ENCODE results near the gene ACBD3. TPM values are rescaled to one million over a fixed set of nuclear protein-coding genes. Genes with fewer than 3 reads are reported as not detected.

ACBD3 gene
- total RNA-seq, 1 donor, result 80.3 TPM

DNA sequence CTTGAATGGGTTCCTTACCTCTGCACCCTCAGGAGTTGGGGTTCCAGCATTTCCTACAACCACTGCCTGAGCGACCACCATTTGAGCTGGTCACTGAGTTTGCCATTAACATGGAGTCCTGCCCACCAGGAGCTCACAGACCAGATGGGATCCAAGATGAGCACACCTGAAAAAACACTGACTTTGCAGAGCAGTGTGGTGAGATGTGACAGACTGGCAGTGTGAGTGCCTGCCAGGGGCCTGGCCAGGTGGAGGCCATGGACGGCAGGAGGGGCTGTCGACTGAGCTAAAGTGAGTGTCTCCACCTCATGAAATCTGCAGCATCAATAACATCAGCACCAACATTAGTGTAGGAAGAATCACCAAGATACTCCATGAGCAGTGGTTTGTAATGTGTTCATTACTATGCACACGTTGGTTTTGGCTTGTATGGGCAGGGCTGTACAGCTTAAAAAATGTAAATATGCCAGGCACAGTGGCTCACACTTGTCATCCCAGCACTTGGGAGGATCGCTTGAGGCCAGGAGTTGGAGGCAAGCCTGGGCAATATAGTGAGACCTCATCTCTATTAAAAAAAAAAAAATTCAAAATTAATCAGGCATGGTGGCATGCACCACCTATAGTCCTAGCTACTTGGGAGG, 24.8 kb upstream of the ACBD3 start:
- H3K79me2 ChIP-seq (ENCODE audit: insufficient read depth, low read length), result no peaks in the 10 kb centered on the region
- H3K4me3 ChIP-seq (ENCODE audit: insufficient read depth, low read length), result no peak overlapping the region
- no peaks in the 10 kb centered on the region for H3K27me3 ChIP-seq (ENCODE audit: insufficient read depth, low read length)
- H3K36me3 ChIP-seq (ENCODE audit: insufficient read depth, low read length), result no peaks in the 10 kb centered on the region
- no peaks in the 10 kb centered on the region for H3K9me3 ChIP-seq (ENCODE audit: low read depth, low read length)
- no peaks in the 10 kb centered on the region for H3K4me1 ChIP-seq (ENCODE audit: insufficient read depth, low read length)
- no peak overlapping the region for H3K27ac ChIP-seq (ENCODE audit: low read depth, low read length)
- no peaks in the 10 kb centered on the region for H4K20me1 ChIP-seq (ENCODE audit: insufficient read depth, low read length)
- no peak overlapping the region for H2AFZ ChIP-seq (ENCODE audit: low read length)
- H3K4me2 ChIP-seq (ENCODE audit: insufficient read depth, low read length), result no peak overlapping the region
- TF ChIP-seq, protein P1, sequence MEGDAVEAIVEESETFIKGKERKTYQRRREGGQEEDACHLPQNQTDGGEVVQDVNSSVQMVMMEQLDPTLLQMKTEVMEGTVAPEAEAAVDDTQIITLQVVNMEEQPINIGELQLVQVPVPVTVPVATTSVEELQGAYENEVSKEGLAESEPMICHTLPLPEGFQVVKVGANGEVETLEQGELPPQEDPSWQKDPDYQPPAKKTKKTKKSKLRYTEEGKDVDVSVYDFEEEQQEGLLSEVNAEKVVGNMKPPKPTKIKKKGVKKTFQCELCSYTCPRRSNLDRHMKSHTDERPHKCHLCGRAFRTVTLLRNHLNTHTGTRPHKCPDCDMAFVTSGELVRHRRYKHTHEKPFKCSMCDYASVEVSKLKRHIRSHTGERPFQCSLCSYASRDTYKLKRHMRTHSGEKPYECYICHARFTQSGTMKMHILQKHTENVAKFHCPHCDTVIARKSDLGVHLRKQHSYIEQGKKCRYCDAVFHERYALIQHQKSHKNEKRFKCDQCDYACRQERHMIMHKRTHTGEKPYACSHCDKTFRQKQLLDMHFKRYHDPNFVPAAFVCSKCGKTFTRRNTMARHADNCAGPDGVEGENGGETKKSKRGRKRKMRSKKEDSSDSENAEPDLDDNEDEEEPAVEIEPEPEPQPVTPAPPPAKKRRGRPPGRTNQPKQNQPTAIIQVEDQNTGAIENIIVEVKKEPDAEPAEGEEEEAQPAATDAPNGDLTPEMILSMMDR (IDR thresholded peaks at IDR 0.05; ENCODE audit: extremely low read depth, low read depth, low read length), result no peak
- no peak for DNase-seq (ENCODE audit: insufficient read length, low spot score, missing footprints)

DNA sequence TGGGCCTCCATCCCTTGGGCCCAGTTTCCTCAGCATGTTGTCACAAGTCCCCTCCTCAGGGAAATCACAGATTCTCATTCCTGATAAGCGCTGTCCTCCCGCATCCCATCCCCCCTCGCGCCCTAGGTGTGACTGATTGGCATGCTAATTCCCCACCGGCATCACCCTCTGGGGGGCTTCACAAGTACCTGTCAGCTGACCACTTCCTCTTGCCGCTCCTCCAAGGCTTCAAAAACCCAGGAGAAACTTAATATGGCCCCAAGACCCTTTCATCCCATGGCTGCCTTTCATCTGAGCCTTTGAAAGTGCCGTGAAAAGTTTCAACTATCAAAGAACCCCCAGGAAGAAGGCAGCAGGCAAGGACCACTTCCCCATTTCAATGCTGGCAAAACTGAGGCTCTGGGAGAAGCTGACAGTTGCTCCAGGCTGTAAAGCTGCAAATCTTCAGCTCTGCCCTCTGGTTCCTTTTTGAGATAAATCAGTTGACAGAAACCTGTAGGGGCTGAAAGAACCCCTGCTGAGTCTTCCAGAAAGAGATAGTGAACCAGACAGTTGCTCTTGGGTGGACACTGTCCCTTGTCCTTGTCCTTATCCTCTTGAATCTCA, 24.1 kb upstream of the ACBD3 start:
- no peaks in the 10 kb centered on the region for H3K79me2 ChIP-seq (ENCODE audit: insufficient read depth, low read length)
- H3K4me2 ChIP-seq (ENCODE audit: insufficient read depth, low read length), result no peak overlapping the region

DNA sequence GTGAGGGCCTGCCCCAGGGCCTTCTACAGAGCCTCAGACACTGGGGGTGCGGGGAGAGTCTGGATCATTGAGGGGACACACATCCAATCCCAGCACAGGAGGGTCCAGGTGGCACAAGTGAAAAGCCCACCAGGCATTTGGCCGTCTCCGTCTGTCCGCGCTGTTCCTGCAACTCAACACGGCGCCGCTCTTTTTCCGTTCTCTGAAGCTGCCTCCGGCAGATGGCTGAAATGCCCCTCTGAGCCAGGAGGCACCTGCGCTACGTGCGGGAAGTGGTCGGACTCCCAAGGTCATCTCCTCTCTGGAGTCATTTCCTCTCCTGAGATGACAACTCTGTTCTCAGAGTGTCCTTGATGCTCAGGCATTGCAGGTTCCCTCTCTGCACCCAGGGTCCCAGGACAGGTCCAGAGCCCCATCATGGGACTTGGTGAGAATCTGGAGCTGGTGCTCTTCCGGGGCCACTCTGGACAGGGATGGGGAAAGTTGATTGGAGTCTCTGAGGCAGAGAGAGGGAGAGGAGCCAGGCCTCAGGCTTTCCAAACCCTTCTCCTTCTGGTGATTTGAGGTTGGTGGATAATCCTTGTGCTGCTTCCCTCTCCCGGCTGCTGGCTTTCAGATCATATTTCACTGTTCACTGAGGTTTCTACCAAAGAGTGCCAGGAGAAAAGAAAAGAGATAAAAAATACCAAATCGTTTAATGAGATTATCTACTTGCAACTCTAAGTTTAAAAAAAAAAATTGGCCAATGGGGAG, 22.9 kb upstream of the ACBD3 start:
- H3K36me3 ChIP-seq (ENCODE audit: insufficient read depth, low read length), result no peaks in the 10 kb centered on the region
- DNase-seq (ENCODE audit: insufficient read length, low spot score, missing footprints), result no peak
- H3K4me2 ChIP-seq (ENCODE audit: insufficient read depth, low read length), result no peak overlapping the region
- no peaks in the 10 kb centered on the region for H3K4me1 ChIP-seq (ENCODE audit: insufficient read depth, low read length)
- no peaks in the 10 kb centered on the region for H3K79me2 ChIP-seq (ENCODE audit: insufficient read depth, low read length)
- no peaks in the 10 kb centered on the region for H3K9me3 ChIP-seq (ENCODE audit: low read depth, low read length)
- H3K27ac ChIP-seq (ENCODE audit: low read depth, low read length), result no peak overlapping the region
- TF ChIP-seq, protein P1 (IDR thresholded peaks at IDR 0.05; ENCODE audit: extremely low read depth, low read depth, low read length), result no peak
- H3K27me3 ChIP-seq (ENCODE audit: insufficient read depth, low read length), result no peaks in the 10 kb centered on the region
- no peak overlapping the region for H3K4me3 ChIP-seq (ENCODE audit: insufficient read depth, low read length)
- no peak overlapping the region for H2AFZ ChIP-seq (ENCODE audit: low read length)
- H4K20me1 ChIP-seq (ENCODE audit: insufficient read depth, low read length), result no peaks in the 10 kb centered on the region

More for the DNA sequence above, 24.1 kb upstream of the ACBD3 start:
- no peaks in the 10 kb centered on the region for H3K9me3 ChIP-seq (ENCODE audit: low read depth, low read length)
- H3K27me3 ChIP-seq (ENCODE audit: insufficient read depth, low read length), result no peaks in the 10 kb centered on the region
- no peak for DNase-seq (ENCODE audit: insufficient read length, low spot score, missing footprints)
- no peaks in the 10 kb centered on the region for H4K20me1 ChIP-seq (ENCODE audit: insufficient read depth, low read length)
- no peaks in the 10 kb centered on the region for H3K36me3 ChIP-seq (ENCODE audit: insufficient read depth, low read length)
- H2AFZ ChIP-seq (ENCODE audit: low read length), result no peak overlapping the region
- no peak overlapping the region for H3K4me3 ChIP-seq (ENCODE audit: insufficient read depth, low read length)
- no peaks in the 10 kb centered on the region for H3K4me1 ChIP-seq (ENCODE audit: insufficient read depth, low read length)
- no peak overlapping the region for H3K27ac ChIP-seq (ENCODE audit: low read depth, low read length)
- TF ChIP-seq, protein P1 (IDR thresholded peaks at IDR 0.05; ENCODE audit: extremely low read depth, low read depth, low read length), result no peak

DNA sequence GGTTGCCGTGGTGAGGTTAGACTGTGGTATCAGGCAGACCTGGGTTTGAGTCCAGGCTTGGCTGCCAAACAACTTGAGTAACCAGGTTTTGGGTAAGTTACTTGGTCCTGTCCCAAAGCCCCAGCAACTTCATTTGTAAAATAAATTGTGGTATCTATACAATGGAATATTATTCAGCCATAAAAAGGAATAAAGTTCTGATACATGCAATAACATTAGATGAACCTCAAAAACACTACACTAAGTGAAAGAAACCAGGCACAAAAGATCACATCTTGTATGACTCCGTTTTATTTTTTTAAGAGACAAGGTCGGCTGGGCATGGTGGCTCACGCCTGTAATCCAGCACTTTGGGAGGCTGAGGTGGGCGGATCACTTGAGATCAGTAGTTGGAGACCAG, 20.5 kb upstream of the ACBD3 start:
- Histone ChIP-seq H3K79me2 (ENCODE audit: insufficient read depth, low read length) (no peaks in the 10 kb centered on the region), H3K36me3 (ENCODE audit: insufficient read depth, low read length) (no peaks in the 10 kb centered on the region), H3K4me2 (ENCODE audit: insufficient read depth, low read length) (no peak overlapping the region), H3K4me1 (ENCODE audit: insufficient read depth, low read length) (no peaks in the 10 kb centered on the region), H3K27ac (ENCODE audit: low read depth, low read length) (no peak overlapping the region), H3K27me3 (ENCODE audit: insufficient read depth, low read length) (peaks cover 3% of the 10 kb centered on the region), H3K9me3 (ENCODE audit: low read depth, low read length) (no peaks in the 10 kb centered on the region), H4K20me1 (ENCODE audit: insufficient read depth, low read length) (no peaks in the 10 kb centered on the region), H2AFZ (ENCODE audit: low read length) (no peak overlapping the region), H3K4me3 (ENCODE audit: insufficient read depth, low read length) (no peak overlapping the region)
- TF ChIP-seq, protein P1 (IDR thresholded peaks at IDR 0.05; ENCODE audit: extremely low read depth, low read depth, low read length), result no peak
- DNase-seq (ENCODE audit: insufficient read length, low spot score, missing footprints), result no peak

Data from osteoblast (primary cell).